Measurements from ENCODE around the gene HTR7.

DNA sequence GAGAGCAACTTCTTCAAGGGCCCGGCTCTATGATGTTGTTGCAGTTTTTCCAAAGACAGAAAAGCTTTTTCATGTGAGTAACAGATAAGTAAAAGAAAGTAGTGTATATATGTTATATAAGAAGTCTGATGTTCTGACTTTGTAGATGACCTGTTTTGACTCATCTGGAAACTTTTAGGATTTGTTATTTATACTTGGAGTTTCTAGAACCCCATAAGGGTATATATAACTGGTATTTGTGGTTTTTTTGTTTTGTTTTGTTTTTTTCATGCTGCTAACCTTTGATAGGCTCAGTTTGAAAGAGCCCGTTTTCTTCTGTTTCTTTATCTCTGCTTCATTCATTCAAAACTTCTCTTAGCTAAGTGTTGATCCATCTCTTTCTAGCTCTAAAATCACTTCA is 21.2 kb upstream of the HTR7 start:
- no peak for TF ChIP-seq POLR2AphosphoS5 (IDR thresholded peaks at IDR 0.05; ENCODE audit: low read depth, low read length)
- TF ChIP-seq, protein P1, sequence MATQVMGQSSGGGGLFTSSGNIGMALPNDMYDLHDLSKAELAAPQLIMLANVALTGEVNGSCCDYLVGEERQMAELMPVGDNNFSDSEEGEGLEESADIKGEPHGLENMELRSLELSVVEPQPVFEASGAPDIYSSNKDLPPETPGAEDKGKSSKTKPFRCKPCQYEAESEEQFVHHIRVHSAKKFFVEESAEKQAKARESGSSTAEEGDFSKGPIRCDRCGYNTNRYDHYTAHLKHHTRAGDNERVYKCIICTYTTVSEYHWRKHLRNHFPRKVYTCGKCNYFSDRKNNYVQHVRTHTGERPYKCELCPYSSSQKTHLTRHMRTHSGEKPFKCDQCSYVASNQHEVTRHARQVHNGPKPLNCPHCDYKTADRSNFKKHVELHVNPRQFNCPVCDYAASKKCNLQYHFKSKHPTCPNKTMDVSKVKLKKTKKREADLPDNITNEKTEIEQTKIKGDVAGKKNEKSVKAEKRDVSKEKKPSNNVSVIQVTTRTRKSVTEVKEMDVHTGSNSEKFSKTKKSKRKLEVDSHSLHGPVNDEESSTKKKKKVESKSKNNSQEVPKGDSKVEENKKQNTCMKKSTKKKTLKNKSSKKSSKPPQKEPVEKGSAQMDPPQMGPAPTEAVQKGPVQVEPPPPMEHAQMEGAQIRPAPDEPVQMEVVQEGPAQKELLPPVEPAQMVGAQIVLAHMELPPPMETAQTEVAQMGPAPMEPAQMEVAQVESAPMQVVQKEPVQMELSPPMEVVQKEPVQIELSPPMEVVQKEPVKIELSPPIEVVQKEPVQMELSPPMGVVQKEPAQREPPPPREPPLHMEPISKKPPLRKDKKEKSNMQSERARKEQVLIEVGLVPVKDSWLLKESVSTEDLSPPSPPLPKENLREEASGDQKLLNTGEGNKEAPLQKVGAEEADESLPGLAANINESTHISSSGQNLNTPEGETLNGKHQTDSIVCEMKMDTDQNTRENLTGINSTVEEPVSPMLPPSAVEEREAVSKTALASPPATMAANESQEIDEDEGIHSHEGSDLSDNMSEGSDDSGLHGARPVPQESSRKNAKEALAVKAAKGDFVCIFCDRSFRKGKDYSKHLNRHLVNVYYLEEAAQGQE (IDR thresholded peaks at IDR 0.05; ENCODE audit: insufficient read depth in 1 of 2, low read depth in 2 of 2, low read length in 2 of 2) = no peak
